ENCODE data around the gene BARHL1.

- TF ChIP-seq CTCF (IDR thresholded peaks at IDR 0.05 in 4 of 5, conservative IDR thresholded peaks at IDR 0.05 in 1 of 5) (no peak), POLR2A (IDR thresholded peaks at IDR 0.05) (no peak)
Measured at GRCh38 chr9:132622159-132622558, 39.8 kb downstream of the BARHL1 start.

Measured in gastrocnemius medialis (tissue), 4 donors.